Measurements from ENCODE around the gene CAMK2A. TPM values are rescaled to one million over a fixed set of nuclear protein-coding genes. Genes with fewer than 3 reads are reported as not detected.

CAMK2A gene
- polyA plus RNA-seq, 4 donors: 2.4 to 5.2 (median 3.9) TPM

DNA sequence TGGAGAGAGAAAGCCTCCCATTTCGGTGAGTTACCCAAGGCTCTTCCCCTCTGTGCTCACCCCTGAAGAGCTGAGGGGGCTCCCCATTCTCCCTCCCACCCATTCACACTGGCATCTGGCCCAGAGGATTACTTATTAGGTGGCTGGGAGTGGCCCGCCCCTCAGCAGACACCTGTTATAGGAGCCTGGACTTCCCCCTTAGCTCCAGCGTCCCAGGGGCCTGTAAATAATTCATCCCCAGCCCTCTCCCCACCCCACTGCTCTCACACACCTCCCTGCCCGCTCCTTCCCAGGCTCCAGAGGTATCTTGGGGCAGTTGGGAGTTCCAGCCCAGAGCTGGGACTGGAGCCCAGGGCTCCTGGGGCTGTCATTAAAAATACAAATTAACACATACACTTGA lies 111.3 kb downstream of the CAMK2A start:
- DNase-seq (ENCODE audit: low read depth in 4 of 4, low spot score in 3 of 4): no peak

DNA sequence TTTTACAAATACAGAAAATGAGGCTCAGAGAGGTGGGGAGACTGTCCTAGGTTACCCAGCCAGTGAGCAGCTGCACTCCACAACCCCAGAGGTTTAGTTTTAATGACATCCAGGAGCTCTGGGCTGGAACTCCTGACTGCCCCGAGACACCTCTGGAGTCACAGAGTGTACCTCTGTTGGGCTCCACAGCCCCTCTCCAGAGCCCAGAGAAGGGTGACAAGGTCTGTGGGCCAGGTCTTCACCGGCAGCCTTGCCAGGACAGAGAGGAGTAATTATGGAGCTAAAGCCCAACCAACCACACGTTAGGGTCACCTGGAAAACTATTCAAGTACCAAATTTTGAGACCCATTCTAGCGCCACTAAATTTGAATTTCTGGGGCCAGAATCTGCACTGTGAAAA lies 111.9 kb downstream of the CAMK2A start:
- DNase-seq (ENCODE audit: low read depth in 4 of 4, low spot score in 3 of 4): no peak

DNA sequence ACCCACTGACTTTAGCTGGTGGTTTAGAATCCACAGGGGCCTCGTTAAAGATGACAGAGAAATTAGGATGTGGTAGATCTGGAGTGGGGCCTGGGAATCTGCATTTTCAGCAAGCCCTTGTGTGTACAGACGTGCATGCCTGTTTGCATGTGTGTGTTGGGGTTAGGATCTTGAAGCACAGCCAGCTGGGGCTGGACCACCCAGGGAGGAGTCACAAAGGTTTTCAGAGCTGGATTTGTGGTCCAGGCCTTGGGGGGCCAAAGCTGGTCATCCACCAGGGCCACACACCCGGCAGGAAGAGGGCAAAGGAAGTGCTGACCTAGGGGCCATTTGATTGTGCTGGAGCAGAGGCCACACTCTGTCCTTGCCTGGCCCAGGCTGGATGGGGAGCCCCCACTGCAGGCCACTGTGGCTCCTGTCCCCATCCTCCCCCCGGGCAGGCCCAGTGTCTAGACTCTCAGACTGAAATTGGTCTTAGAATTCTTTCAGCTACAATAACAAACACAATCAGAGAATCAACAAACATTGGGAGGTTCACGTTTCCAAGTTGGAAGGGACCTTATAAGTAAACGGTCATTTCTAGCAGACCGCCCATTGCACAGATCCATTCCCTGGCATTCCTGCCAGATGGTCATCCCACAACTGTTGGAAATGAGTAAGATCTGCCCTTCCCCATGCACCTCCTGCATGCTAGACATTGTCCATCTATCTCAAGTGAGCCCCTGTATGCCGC lies 112.7 kb downstream of the CAMK2A start:
- DNase-seq (ENCODE audit: low read depth in 4 of 4, low spot score in 3 of 4): no peak

DNA sequence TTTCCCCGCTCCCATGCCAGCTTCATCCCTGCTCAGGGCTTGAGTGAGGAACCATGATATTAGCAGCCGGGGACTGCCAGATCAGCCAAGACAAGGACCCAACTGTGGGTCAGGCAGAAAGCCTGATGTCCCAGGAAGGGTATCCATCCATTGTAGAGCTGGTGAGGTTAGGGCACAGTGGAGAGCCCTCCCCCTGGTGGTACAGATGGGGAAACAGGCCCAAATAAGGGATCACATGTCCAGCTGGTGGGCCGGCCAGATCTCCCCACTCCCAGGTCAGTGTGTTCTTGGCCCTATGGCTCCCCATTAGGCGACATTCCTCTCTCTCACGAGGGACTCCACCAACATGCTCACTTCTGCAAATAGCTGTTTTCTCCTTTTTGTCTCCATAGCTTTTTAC lies 114.0 kb downstream of the CAMK2A start:
- DNase-seq (ENCODE audit: low read depth in 4 of 4, low spot score in 3 of 4): no peak

DNA sequence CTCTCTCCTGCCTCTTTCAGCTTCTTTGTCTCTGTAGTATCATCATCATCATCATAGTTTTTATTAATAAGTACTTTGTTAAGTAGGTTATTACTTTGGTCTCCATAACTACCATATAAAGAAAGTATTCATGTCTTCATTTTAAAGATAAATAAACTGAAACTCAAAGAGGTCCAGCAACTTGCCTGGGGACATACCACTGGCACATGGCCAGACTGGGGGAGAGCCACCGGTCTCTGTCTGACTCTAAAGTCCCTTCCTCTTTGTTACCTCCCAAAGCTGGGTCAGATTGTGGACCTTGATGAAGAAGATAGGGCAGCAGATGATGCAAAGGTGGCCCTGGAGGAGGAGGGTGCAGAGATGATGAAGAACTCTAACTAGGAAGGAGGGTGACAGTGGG lies 114.5 kb downstream of the CAMK2A start:
- DNase-seq (ENCODE audit: low read depth in 4 of 4, low spot score in 3 of 4): no peak

DNA sequence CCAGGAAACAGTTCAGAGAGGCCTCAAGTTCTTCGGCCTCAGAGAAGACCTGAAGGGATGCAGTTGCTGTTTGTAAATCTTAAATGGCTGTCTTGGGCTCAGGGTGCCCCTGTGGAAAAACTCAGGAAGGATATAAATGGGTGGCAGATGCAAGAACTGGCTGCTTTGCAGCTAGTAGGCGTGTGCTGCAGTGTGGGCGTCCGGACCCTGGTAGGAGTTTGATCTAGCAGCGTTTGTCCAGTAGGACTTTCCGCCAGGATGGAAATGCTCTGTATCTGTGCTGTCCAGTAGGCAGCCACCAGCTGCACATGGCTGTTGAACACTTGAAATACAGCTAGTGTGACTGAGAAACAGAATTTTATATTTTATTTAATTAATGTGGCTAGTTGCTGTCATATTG lies 115.3 kb downstream of the CAMK2A start:
- DNase-seq (ENCODE audit: low read depth in 4 of 4, low spot score in 3 of 4): no peak

DNA sequence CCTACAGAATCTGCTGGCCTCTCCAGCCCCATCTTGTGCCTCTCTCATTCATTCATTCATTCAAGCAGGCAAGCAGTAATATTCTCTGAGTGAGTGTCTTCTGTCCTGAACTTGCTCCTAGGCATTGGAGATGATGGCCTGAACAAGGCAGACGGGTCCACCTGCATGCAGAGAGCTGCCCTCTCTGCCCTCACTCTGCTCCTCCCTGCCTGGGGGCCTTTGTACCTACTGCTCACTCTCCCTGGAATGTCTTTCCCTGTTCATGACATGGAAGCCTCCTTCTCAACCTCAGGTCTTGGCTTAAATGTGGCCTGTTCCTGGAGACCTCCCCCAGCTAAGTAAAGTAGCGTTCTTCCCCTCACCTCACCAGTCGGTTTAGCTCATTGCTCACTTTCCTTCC lies 116.4 kb downstream of the CAMK2A start:
- no peak for DNase-seq (ENCODE audit: low read depth in 4 of 4, low spot score in 3 of 4)

DNA sequence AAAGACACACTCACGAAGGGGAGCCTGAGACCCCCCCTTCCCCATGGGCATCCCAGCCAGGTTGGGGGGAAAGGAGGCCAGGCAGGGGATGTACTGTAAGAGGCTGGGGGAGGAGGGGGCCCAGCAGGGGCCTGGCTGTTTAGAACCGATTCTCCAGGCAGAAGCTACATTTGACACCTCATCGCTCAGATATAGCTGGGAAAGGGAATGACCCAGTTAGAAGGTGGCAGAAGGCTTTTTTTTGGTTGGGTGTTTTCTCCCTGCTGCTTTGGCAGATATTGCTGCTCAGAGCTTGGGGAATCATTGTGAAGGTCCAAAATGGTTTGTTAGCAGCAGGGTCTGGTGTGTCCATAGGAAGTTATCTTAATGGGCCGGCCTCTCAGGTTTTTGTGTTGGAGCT lies 117.0 kb downstream of the CAMK2A start:
- no peak for DNase-seq (ENCODE audit: low read depth in 4 of 4, low spot score in 3 of 4)

DNA sequence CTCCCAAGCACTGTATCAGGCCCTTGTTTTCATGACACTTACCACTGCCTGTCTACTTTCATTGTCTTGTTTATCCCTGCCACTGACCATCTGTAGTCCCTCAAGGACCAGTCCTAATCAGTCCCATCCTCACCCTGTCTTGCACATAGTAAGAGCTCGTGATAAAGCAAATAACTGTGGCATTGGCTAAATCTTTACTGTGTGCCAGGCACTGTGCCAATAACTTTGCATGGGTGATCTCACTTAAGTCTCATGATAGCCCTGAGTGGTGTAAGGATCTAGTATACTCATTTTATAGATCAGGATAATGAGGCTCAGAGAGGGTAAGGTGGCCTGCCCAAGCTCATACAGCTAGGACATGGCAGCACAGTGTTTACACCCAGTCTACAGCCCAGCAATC lies 117.4 kb downstream of the CAMK2A start:
- DNase-seq (ENCODE audit: low read depth in 4 of 4, low spot score in 3 of 4): no peak

Other genes starting within 250 kb of the CAMK2A start
- 10 to 100 TPM; 14.7 to 15.5 (median 15.0) TPM for gene CSF1R, start 203.2 kb downstream of the CAMK2A start, polyA plus RNA-seq (ENCODE audit: insufficient read length in 4 of 4)
- 100 to 1,000 TPM; 143 to 185 (median 155) TPM for gene PDGFRB, start 133.9 kb downstream of the CAMK2A start, polyA plus RNA-seq (ENCODE audit: insufficient read length in 4 of 4)
- gene CDX1, start 123.0 kb downstream of the CAMK2A start, polyA plus RNA-seq (ENCODE audit: insufficient read length in 4 of 4): 1 to 10 TPM in 1 of 4 donors, under 1 TPM in 3; 0.64 to 1.0 (median 0.76) TPM
- gene SLC6A7, start 99.7 kb downstream of the CAMK2A start, polyA plus RNA-seq (ENCODE audit: insufficient read length in 4 of 4): under 1 TPM in 3 of 4 donors, not detected in 1; 0.06 to 0.08 (median 0.06) TPM
- gene ARSI, start 13.1 kb upstream of the CAMK2A start, polyA plus RNA-seq (ENCODE audit: insufficient read length in 4 of 4): 1 to 10 TPM; 2.3 to 3.8 (median 3.6) TPM
- gene TCOF1, start 67.9 kb upstream of the CAMK2A start, polyA plus RNA-seq (ENCODE audit: insufficient read length in 4 of 4): 10 to 100 TPM; 27.7 to 32.8 (median 30.2) TPM
- gene CD74, start 123.1 kb upstream of the CAMK2A start, polyA plus RNA-seq (ENCODE audit: insufficient read length in 4 of 4): 100 to 1,000 TPM; 288 to 366 (median 315) TPM
- gene RPS14, start 160.0 kb upstream of the CAMK2A start, polyA plus RNA-seq (ENCODE audit: insufficient read length in 4 of 4): 1,000 to 10,000 TPM; 1,712 to 2,075 (median 1,946) TPM
- 10 to 100 TPM; 53.2 to 64.0 (median 57.8) TPM for gene NDST1, start 218.4 kb upstream of the CAMK2A start, polyA plus RNA-seq (ENCODE audit: insufficient read length in 4 of 4)